Spleen (tissue), 7 donors: Measurements from ENCODE around the gene MACROD2.

Source experiments
- POLR2A ChIP-seq, 3 donors: fragments of 450-650 bp; IDR thresholded peaks; one replicate each; pipeline ENCODE4 v1.5.1; 2017; ENCODE audit warnings: antibody characterized with exemption in 3 of 3, mild to moderate bottlenecking in 1 of 3
- TF ChIP-seq, protein P1 (sequence below), 11 experiments: fragments of 200-600 bp in 7 of 11; fragments of 450-650 bp in 4 of 11; sonication (generic) in 4 of 11; IDR thresholded peaks in 8 of 11; conservative IDR thresholded peaks in 3 of 11; 1 replicate in 7 of 11; 2 replicates in 4 of 11; pipeline versions ENCODE4 v1.4.0 to v1.8.0; 2016 to 2021; ENCODE audit warnings: antibody characterized with exemption in 11 of 11, inconsistent platforms in 4 of 11, mild to moderate bottlenecking in 1 of 11
- donor health status: DM: no; HTN: no; CAD: no; lungs with moderate emphysema.
- donor health status: DM: no; HTN: no; CAD: no.
- donor health status: DM: no; HTN: no; CAD: no.

DNA sequence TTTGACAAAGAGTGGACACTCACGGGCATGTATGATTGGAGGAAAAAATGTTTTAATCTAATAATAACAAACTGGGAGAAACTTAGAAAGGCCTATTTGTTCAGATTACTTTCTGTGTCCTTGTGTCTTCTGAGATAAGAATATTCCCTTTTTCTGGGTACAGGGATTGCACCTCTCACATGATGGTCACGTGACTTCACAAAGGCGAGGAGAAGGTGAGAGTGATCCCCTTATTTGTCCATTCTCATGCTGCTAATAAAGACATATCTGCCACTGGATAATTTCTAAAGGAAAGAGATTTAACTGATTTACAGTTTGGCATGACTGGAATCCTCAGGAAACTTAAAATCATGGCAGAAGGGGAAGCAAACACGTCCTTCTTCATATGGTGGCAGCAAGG, 1331.8 kb downstream of the MACROD2 start:
- TF ChIP-seq, protein P1, sequence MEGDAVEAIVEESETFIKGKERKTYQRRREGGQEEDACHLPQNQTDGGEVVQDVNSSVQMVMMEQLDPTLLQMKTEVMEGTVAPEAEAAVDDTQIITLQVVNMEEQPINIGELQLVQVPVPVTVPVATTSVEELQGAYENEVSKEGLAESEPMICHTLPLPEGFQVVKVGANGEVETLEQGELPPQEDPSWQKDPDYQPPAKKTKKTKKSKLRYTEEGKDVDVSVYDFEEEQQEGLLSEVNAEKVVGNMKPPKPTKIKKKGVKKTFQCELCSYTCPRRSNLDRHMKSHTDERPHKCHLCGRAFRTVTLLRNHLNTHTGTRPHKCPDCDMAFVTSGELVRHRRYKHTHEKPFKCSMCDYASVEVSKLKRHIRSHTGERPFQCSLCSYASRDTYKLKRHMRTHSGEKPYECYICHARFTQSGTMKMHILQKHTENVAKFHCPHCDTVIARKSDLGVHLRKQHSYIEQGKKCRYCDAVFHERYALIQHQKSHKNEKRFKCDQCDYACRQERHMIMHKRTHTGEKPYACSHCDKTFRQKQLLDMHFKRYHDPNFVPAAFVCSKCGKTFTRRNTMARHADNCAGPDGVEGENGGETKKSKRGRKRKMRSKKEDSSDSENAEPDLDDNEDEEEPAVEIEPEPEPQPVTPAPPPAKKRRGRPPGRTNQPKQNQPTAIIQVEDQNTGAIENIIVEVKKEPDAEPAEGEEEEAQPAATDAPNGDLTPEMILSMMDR (IDR thresholded peaks at IDR 0.05 in 8 of 11, conservative IDR thresholded peaks at IDR 0.05 in 3 of 11) = no peak
- TF ChIP-seq POLR2A (IDR thresholded peaks at IDR 0.05) = no peak
